Measurements from ENCODE around the gene CSRP1. TPM values are rescaled to one million over a fixed set of nuclear protein-coding genes. Genes with fewer than 3 reads are reported as not detected.

CSRP1 gene
- total RNA-seq, 2 experiments from 2014 or later, result 78.7 to 80.9 TPM

DNA sequence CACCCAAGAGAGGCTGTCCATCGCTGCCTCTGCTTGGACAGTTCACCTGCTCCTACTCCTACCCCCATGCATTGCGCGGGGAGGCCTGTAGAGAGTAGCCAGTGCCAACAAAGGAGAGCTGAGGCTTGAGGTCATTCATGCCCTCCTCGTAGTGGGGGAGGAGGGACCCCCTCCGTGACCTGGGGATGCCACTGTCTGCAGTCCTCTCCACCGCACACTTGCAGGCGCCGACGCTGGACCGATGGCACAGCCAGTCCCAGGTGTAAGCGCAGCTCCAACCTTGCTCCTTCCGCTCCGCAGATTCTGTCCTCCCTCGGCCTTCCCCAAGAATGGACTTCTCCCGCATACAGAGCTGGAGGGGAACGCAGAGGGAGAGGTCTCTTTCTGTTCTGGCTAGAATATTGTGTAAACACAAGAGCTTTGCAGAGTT lies 37.3 kb downstream of the CSRP1 start:
- CTCF ChIA-PET, result interaction anchor here (1.4 to 5.8 kb wide), 4 partner anchors 11 to 44 kb away, joined by 3 to 40 read pairs (median 20); no protein-coding TSS in a partner anchor
- H3K27ac Mint-ChIP-seq, result no peak overlapping the region

DNA sequence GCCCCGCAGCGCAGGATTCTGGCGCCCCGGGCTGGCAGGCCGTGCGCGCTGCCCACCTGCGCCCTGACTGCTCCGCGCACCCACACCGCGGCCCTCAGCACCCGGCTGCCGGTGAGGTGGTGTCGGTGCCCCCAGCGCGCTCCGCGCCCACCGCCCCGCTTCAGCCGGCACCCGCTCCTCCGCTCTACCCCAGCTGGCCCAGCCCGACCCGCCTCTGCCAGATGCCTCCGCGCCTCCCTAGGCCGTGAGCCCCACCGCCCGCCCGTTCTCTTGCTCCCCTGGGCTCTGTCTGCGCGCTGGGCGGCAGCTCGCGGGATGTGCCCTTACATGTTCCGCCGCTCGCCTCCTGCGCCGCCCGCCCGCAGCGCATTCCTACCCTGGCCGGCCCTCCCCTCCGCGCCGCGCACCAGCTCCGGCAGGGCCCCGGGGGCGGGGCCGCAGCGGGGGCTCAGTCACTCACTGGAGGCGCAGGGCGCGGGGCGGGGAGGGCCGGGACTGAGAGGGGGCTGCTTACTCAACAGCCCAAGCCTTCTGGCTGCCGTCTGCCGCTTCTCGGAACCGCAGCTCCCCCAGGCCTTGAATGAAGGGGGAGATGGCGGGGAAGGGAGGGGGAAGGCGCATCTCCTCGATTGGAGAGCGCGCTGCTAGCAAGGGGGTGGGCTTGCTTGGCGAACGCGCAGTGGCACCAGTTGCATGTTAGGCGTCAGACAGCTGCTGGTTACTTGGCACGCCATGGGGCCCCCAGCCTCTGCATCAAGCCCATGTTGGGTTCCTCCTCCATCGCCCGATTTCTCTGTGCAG lies 37.9 kb downstream of the CSRP1 start, which contains the start of gene PHLDA3:
PHLDA3 (minus strand) TSS at position 345 of the 801 bp plus-strand sequence. CDS start 402 bp downstream, outside the sequence.
- peak; percentile 86 for ATAC-seq
- DNase-seq, result peak; percentile 72
- CTCF ChIA-PET, result interaction anchor here (0.8 to 5.8 kb wide), 7 partner anchors 12 to 44 kb away, joined by 3 to 40 read pairs (median 5); no protein-coding TSS in a partner anchor
- POLR2A ChIA-PET, result interaction anchor here (0.7 to 2.0 kb wide), 3 partner anchors 11 to 38 kb away, joined by 3 to 8 read pairs (median 5); no protein-coding TSS in a partner anchor
- H3K27ac Mint-ChIP-seq, result peak within 1 kb of the TSS; percentile 81
- H3K4me3 Mint-ChIP-seq, result peak within 1 kb of the TSS; percentile 84
- peaks cover 13% of the 10 kb centered on the region for H3K36me3 Mint-ChIP-seq (ENCODE audit: low read depth)
- H3K27me3 Mint-ChIP-seq (ENCODE audit: low read depth), result peaks cover 36% of the 10 kb centered on the region
- H3K9me3 Mint-ChIP-seq (ENCODE audit: insufficient read depth), result no peaks in the 10 kb centered on the region
- peaks cover 20% of the 10 kb centered on the region for H3K4me1 Mint-ChIP-seq (ENCODE audit: low read depth)

More for the DNA sequence above, 37.3 kb downstream of the CSRP1 start:
- H3K4me1 Mint-ChIP-seq (ENCODE audit: low read depth), result peaks cover 20% of the 10 kb centered on the region
- peaks cover 39% of the 10 kb centered on the region for H3K27me3 Mint-ChIP-seq (ENCODE audit: low read depth)
- DNase-seq (no peak), ATAC-seq (no peak)
- peak overlapping the region; percentile 84 for H3K4me3 Mint-ChIP-seq
- H3K36me3 Mint-ChIP-seq (ENCODE audit: low read depth), result peaks cover 11% of the 10 kb centered on the region
- H3K9me3 Mint-ChIP-seq (ENCODE audit: insufficient read depth), result no peaks in the 10 kb centered on the region
- POLR2A ChIA-PET, result interaction anchor here (0.6 to 2.0 kb wide), 4 partner anchors 11 to 38 kb away, joined by 3 to 8 read pairs (median 4); no protein-coding TSS in a partner anchor

DNA sequence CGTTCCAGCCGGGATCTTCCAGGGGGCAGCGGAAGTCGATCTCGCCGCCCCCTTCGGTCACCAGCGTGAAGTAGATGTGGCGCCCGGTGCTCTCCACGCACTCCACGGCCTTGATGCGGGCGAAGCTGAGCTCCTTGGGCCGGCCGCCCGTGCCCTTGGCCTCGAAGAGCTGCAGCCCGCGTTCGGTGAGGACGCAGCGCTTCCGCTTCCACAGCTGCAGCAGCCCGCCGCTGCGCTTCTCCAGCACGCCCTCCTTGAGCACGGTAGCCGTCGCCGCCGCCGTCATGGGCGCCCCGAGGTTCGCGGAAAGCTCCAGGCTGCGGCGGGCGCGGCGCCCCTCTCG lies 38.5 kb downstream of the CSRP1 start:
- ATAC-seq (peak; percentile 59), DNase-seq (peak; percentile 54)
- ChIA-PET POLR2A (interaction anchor here (1.5 to 2.0 kb wide), 2 partner anchors 12 to 13 kb away, joined by 5 to 8 read pairs; no protein-coding TSS in a partner anchor), CTCF (interaction anchor here (0.8 to 5.8 kb wide), 6 partner anchors 13 to 45 kb away, joined by 3 to 40 read pairs (median 10); no protein-coding TSS in a partner anchor)
- Mint-ChIP-seq H3K4me1 (ENCODE audit: low read depth) (peaks cover 20% of the 10 kb centered on the region), H3K9me3 (ENCODE audit: insufficient read depth) (no peaks in the 10 kb centered on the region), H3K27me3 (ENCODE audit: low read depth) (peaks cover 32% of the 10 kb centered on the region), H3K36me3 (ENCODE audit: low read depth) (peaks cover 13% of the 10 kb centered on the region), H3K27ac (peak overlapping the region; percentile 70), H3K4me3 (peak overlapping the region; percentile 84)

DNA sequence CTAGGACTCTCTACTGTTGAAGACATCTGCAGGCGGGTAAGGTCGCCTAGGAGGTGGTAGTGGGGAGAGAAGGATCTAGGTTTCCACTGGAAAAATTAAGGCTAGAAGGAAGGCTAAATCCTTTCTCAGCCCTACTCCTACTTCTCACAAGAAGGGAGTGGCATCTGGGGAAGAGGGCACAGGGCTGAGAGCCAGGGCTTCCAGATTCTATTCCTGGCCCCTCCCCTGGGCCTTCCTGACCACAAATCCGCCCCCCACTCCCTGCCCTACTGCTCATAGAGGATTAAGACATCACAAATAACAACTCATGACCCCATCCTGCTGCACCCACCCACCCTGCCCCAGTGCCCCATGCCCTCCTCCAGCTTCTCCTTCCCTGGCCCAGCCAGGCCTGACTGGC lies 40.4 kb downstream of the CSRP1 start:
- Mint-ChIP-seq H3K4me3 (peak overlapping the region; percentile 18), H3K9me3 (ENCODE audit: insufficient read depth) (no peaks in the 10 kb centered on the region), H3K27ac (no peak overlapping the region), H3K36me3 (ENCODE audit: low read depth) (peaks cover 13% of the 10 kb centered on the region), H3K27me3 (ENCODE audit: low read depth) (peaks cover 21% of the 10 kb centered on the region), H3K4me1 (ENCODE audit: low read depth) (peaks cover 20% of the 10 kb centered on the region)
- no peak for ATAC-seq
- CTCF ChIA-PET, result interaction anchor here (0.9 to 5.8 kb wide), 3 partner anchors 15 to 47 kb away, joined by 3 to 40 read pairs (median 4); no protein-coding TSS in a partner anchor
- POLR2A ChIA-PET, result no interaction called here
- DNase-seq, result no peak

DNA sequence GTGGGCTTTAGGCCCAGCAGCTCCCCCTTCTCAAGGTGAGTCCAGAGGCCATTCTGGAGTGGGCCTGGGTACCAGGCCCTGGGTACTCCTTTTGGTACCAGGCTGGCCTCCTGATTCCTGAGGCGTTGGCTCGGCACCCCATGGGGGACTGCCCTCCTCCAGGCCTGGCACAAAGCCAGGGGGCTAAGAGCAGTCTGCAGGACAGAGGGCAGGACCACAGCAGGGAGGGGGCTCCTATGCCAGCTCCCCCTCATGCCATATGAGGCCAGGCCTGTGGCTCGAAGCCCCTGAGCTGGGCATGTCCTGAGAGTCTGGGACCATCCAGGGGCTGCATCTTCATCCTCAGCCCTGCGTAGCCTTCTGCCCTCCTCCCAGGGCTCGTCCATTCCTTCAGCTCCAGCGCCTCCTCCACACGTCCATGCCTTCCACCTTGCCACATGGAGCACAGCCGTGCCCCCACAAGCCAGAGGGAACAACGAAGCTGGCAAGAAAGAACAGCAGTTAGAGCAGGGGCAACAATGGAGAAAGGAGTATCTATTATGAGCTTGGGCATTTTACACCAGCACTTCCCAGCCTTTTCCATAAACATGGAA lies 41.1 kb downstream of the CSRP1 start:
- ATAC-seq (no peak), DNase-seq (no peak)
- Mint-ChIP-seq H3K9me3 (ENCODE audit: insufficient read depth) (no peaks in the 10 kb centered on the region), H3K4me3 (no peak overlapping the region), H3K27me3 (ENCODE audit: low read depth) (peaks cover 20% of the 10 kb centered on the region), H3K27ac (no peak overlapping the region), H3K36me3 (ENCODE audit: low read depth) (peaks cover 13% of the 10 kb centered on the region), H3K4me1 (ENCODE audit: low read depth) (peaks cover 20% of the 10 kb centered on the region)
- POLR2A ChIA-PET, result no interaction called here
- CTCF ChIA-PET, result interaction anchor here (5.8 kb wide), 1 partner anchor 15 kb away, joined by 40 read pairs; no protein-coding TSS in a partner anchor

DNA sequence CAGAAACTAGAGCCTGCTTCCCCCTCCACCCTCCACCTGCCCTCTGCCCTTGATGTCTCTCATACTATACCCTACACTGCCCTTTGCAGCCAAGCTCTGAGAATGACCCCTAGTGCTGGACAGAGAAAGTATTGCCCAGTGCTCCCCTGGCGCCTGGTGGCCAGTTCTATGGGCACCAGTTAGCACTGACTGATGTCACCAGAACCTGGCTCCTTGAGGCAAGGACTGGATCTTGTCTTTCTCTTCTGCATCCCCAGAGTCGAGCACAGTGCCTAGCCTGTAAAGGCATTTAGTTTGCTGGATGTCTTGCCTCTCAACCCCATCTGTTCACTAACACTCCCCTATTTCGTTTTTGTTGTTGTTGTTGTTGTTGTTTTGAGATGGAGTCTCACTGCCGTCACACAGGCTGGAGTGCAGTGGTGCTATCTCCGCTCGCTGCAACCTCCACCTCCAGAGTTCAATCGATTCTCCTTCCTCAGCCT lies 43.8 kb downstream of the CSRP1 start:
- ChIA-PET CTCF (interaction anchor here (2.4 kb wide), 1 partner anchor 19 kb away, joined by 9 read pairs; no protein-coding TSS in a partner anchor), POLR2A (no interaction called here)
- Mint-ChIP-seq H3K4me1 (ENCODE audit: low read depth) (peaks cover 7% of the 10 kb centered on the region), H3K27me3 (ENCODE audit: low read depth) (peaks cover 11% of the 10 kb centered on the region), H3K27ac (no peak overlapping the region), H3K9me3 (ENCODE audit: insufficient read depth) (no peaks in the 10 kb centered on the region), H3K36me3 (ENCODE audit: low read depth) (peaks cover 13% of the 10 kb centered on the region), H3K4me3 (no peak overlapping the region)
- DNase-seq (no peak), ATAC-seq (peak; percentile 20)

DNA sequence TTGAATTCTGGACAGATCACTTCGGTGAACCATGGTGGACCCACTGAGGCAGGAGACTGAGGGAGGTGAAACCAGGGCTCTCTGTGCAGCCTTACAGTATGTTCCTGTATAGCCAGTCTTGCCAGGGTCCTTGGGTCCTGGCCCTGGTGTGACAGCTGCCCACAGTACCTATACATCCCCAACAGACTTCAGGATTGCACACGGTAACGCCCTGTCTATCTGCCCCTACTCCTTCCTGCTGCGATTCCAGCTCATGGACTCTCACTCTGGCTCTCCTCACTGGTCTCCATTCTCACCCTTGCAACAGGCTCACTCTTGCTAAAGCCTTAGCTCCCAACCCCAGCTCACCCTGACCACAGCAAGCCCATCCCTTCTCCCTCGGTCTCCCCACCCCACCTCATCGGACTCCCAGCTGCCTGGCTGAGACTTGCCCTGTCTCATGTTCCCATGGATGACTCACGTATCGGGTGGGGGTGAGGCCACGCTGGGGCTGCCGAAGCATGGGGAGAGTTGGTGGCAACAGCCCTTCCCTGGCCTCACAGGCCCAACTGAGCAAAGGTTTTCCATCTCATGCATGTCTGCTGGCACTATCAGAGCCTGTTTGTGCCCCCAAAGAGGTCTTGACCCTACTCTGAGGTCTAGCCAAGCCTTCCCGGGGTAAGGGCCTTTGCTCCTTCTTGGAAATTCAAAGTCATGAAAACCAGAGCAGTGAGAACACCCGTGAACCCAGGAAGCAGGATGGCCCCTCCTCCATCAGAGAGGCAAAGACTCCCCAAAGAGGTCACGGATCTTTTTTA lies 45.1 kb downstream of the CSRP1 start:
- DNase-seq (no peak), ATAC-seq (no peak)
- Mint-ChIP-seq H3K27me3 (ENCODE audit: low read depth) (peaks cover 17% of the 10 kb centered on the region), H3K4me3 (no peak overlapping the region), H3K9me3 (ENCODE audit: insufficient read depth) (no peaks in the 10 kb centered on the region), H3K27ac (no peak overlapping the region), H3K36me3 (ENCODE audit: low read depth) (peaks cover 8% of the 10 kb centered on the region), H3K4me1 (ENCODE audit: low read depth) (no peaks in the 10 kb centered on the region)
- POLR2A ChIA-PET, result no interaction called here
- CTCF ChIA-PET, result interaction anchor here (0.9 to 2.4 kb wide), 3 partner anchors 14 to 51 kb away, joined by 3 to 9 read pairs (median 7); no protein-coding TSS in a partner anchor

DNA sequence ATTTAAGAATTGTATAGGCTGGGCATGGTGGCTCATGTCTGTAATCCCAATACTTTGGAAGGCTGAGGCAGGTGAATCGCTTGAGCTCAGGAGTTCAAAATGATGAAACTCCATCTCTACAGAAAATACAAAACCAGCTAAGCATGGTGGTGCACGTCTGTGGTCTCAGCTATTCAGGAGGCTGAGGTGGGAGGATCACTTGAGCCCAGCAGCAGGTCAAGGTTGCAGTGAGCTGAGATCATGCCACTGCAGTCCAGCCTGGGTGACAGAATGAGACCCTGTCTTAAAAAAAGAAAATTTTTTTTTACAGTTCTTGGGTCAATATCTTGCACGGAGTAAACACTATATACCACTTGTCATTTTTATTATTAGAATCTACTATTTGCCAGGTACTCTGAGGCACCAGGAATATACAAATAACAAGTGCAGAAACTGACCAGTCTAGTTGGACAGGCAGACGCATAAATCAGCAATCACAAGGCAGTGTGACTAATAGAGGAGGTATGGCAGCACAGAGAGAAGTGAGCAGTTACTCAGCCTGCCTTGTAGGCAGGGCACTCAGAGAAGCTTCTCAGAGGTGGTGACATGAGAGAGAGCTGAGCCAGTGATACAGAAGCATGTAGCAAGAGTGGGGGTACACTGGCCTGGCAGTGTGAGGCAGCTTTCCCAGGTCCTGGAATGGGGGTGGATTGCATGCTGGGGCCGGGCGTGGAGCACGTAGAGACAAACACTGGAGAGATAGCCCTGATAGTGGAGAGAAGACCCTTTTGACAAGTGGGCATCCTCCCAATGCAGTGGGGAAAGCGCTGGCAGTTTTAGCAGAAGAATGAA lies 45.9 kb downstream of the CSRP1 start:
- ChIA-PET CTCF (interaction anchor here (0.9 to 2.4 kb wide), 3 partner anchors 13 to 52 kb away, joined by 3 to 9 read pairs (median 7); no protein-coding TSS in a partner anchor), POLR2A (interaction anchor here (0.9 kb wide), 1 partner anchor 13 kb away, joined by 3 read pairs; no protein-coding TSS in a partner anchor)
- no peaks in the 10 kb centered on the region for H3K4me1 Mint-ChIP-seq (ENCODE audit: low read depth)
- no peak for DNase-seq
- peaks cover 8% of the 10 kb centered on the region for H3K36me3 Mint-ChIP-seq (ENCODE audit: low read depth)
- no peak for ATAC-seq
- peaks cover 17% of the 10 kb centered on the region for H3K27me3 Mint-ChIP-seq (ENCODE audit: low read depth)
- no peak overlapping the region for H3K27ac Mint-ChIP-seq
- no peak overlapping the region for H3K4me3 Mint-ChIP-seq
- H3K9me3 Mint-ChIP-seq (ENCODE audit: insufficient read depth), result no peaks in the 10 kb centered on the region

DNA sequence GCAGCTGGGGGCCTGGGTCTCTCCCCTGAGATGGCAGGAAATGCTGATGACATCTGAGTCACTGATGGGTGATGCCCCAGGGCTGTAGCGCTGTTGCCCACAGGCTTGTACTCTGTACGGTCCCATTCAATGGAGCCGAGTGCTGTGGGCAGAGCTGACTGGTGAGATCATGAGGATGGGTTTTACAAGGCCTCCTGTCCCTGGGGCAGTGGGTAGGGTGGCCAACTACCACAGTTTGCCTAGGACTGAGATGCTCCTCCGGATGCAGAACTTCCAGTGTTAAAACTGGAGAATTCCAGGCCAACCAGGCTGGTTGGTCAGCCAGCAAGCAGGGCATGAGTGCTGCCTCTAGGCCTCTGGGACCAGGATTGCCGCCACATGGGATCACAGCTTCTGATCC lies 47.1 kb downstream of the CSRP1 start:
- H3K4me3 Mint-ChIP-seq, result no peak overlapping the region
- H3K4me1 Mint-ChIP-seq (ENCODE audit: low read depth), result peaks cover under 1% of the 10 kb centered on the region
- ATAC-seq (no peak), DNase-seq (no peak)
- ChIA-PET CTCF (interaction anchor here (1.4 kb wide), 1 partner anchor 24 kb away, joined by 3 read pairs; no protein-coding TSS in a partner anchor), POLR2A (no interaction called here)
- H3K36me3 Mint-ChIP-seq (ENCODE audit: low read depth), result peaks cover 2% of the 10 kb centered on the region
- no peaks in the 10 kb centered on the region for H3K9me3 Mint-ChIP-seq (ENCODE audit: insufficient read depth)
- H3K27me3 Mint-ChIP-seq (ENCODE audit: low read depth), result peaks cover 20% of the 10 kb centered on the region
- no peak overlapping the region for H3K27ac Mint-ChIP-seq

DNA sequence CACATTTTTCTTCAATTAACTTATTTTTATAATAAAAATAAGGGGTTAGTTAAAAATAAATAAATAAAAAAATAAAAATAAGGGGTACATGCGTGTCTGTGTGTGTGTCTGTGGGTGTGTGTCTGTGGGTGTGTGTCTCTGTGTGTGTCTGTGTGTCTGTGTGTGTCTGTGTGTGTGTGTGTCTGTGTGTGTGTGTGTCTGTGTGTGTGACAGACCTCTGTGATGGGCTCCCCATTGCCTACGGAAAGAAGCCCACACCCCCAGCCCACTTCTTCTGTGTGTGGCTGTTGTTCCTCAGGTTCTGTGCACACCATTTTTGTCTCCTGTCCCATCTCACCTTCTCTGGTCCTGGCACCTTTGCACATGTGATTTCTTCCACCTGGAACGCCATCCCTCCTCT lies 47.9 kb downstream of the CSRP1 start:
- Mint-ChIP-seq H3K9me3 (ENCODE audit: insufficient read depth) (no peaks in the 10 kb centered on the region), H3K4me1 (ENCODE audit: low read depth) (peaks cover 8% of the 10 kb centered on the region), H3K4me3 (no peak overlapping the region), H3K36me3 (ENCODE audit: low read depth) (no peaks in the 10 kb centered on the region), H3K27me3 (ENCODE audit: low read depth) (peaks cover 20% of the 10 kb centered on the region), H3K27ac (no peak overlapping the region)
- ATAC-seq (no peak), DNase-seq (no peak)
- ChIA-PET POLR2A (no interaction called here), CTCF (interaction anchor here (1.4 kb wide), 1 partner anchor 23 kb away, joined by 3 read pairs; no protein-coding TSS in a partner anchor)

Measured in activated CD8-positive, alpha-beta T cell treated with anti-CD3 and anti-CD28 coated beads, Interleukin-2, amount 10 ng/mL, durations not matched to agents 7 days and 5 days (primary cell).